HUES64 (cell line): ENCODE measurements around the gene KRTAP10-8.
"Not testable (repeated sequence)": the region's sequence is repeated elsewhere in the genome, so short reads cannot be mapped to it uniquely, and the experiment has no call there.

ENCODE experiments used
- H3K27ac ChIP-seq: 2 replicates; pipeline ENCODE4 v1.7.0; 2013; ENCODE audit warnings: low read depth, low read length, inconsistent platforms
- H3K27me3 ChIP-seq: 2 replicates; pipeline ENCODE4 v1.6.1; 2013; ENCODE audit warnings: mild to moderate bottlenecking, low read length; ENCODE audit not compliant: insufficient read depth
- H3K36me3 ChIP-seq: 2 replicates; pipeline ENCODE4 v1.6.1; 2013; ENCODE audit warnings: mild to moderate bottlenecking, low read length; ENCODE audit not compliant: insufficient read depth
- H3K4me1 ChIP-seq: 2 replicates; pipeline ENCODE4 v1.6.1; 2013; ENCODE audit warnings: mild to moderate bottlenecking, low read length, moderate library complexity; ENCODE audit not compliant: insufficient read depth
- H3K4me3 ChIP-seq: 2 replicates; pipeline ENCODE4 v1.5.1; 2013; ENCODE audit warnings: mild to moderate bottlenecking, low read length, moderate library complexity
- H3K9ac ChIP-seq: 2 replicates; pipeline ENCODE4 v1.6.1; 2013; ENCODE audit warnings: mild to moderate bottlenecking, low read depth, low read length
- H3K9me3 ChIP-seq: 2 replicates; pipeline ENCODE4 v1.6.1; 2013; ENCODE audit warnings: low read depth, low read length; ENCODE audit not compliant: insufficient read depth
- WGBS: fragments of 150-250, 120-280 bp; methylation state at CpG from one replicate; pipeline ENCODE4 v1.1.7; 2013; ENCODE audit warnings: missing lambda C conversion rate; 5-methylcytosine and 5-hydroxymethylcytosine counted together

KRTAP10-8 gene

DNA sequence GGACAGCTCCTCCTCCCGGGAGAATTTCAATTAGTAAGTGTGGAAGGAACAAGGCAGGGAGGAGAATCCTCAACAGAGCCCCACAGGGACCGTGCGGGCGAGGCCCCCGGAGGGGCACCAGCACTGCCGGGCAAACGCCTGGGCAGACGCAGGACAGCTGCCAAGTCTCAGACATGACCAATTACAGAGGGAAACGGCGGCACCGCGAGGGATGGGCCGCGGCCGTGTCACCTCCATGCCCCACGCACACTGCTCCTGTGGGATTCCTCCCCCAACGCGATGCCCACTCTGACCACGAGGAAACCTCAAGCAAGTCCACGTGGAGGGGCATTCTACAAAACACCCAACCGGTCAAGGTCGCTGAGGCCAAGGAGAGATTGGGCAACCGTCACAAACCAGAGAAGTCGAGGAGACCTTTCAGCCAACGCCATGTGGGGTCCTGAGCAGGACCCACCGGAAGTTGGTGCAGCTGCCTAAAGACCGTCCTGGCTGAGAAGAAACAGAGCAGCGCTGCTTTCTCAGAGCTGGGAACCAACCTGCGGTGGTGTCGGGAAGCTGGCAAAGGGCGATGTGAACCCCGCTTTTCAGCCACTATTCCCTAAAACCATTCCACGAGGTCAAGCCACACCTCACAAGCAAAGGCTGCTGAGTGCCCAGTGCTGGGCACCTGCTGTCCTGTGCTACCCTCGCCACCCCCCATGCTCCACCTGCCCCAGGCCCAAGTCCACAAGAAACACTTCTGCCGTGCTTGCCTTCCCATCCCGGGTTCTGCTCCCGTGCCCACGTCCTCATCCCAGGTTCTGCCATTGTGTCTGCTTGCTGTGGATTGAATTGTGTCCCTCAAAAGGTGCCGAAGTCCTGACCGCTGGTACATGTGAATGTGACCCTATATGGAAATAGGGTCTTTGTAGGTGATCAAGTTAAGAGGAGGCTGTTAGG is 39.8 kb upstream of the KRTAP10-8 start:
- no peak overlapping the region for H3K27ac ChIP-seq
- H3K9ac ChIP-seq, result no peak overlapping the region
- no peaks in the 10 kb centered on the region for H3K36me3 ChIP-seq
- H3K4me3 ChIP-seq, result no peak overlapping the region
- 93% methylated on average over 40 of the region's 40 CpGs for WGBS
- peaks cover 4% of the 10 kb centered on the region; the same call in 1 of the 2 replicates for H3K9me3 ChIP-seq
- no peaks in the 10 kb centered on the region for H3K4me1 ChIP-seq
- H3K27me3 ChIP-seq, result no peaks in the 10 kb centered on the region

DNA sequence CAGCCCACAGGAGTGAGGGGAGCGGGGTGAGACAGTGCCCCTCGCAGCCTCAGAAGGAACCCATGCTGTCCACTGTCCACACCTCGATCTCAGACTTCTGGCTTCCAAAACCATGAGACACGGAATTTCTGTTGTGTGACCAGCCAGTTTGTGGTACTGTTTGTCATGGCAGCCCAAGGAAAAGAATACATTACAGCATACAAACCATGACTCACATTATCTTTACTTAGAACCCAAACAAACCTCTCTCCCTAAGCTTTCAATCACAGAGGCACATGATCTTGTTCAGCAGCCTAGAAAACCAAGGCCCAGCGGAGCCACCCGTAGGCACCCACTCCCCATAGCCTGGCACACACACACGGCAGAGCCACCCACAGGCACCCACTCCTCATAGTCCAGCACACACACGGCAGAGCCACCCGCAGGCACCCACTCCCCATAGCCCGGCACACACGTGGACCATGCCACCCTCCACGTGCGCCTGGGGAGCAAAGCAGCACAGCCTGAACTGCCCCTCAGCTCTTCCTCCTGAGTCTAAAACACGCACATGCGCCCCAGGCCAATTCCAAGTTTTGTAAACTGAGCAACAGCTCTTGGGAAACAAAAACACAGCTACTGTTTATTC is 38.8 kb upstream of the KRTAP10-8 start:
- Histone ChIP-seq H3K4me1 (no peaks in the 10 kb centered on the region), H3K27ac (no peak overlapping the region), H3K36me3 (no peaks in the 10 kb centered on the region), H3K9me3 (peaks cover 9% of the 10 kb centered on the region; the same call in 1 of the 2 replicates), H3K4me3 (no peak overlapping the region), H3K27me3 (no peaks in the 10 kb centered on the region), H3K9ac (no peak overlapping the region)
- 91% methylated on average over 15 of the region's 15 CpGs for WGBS

DNA sequence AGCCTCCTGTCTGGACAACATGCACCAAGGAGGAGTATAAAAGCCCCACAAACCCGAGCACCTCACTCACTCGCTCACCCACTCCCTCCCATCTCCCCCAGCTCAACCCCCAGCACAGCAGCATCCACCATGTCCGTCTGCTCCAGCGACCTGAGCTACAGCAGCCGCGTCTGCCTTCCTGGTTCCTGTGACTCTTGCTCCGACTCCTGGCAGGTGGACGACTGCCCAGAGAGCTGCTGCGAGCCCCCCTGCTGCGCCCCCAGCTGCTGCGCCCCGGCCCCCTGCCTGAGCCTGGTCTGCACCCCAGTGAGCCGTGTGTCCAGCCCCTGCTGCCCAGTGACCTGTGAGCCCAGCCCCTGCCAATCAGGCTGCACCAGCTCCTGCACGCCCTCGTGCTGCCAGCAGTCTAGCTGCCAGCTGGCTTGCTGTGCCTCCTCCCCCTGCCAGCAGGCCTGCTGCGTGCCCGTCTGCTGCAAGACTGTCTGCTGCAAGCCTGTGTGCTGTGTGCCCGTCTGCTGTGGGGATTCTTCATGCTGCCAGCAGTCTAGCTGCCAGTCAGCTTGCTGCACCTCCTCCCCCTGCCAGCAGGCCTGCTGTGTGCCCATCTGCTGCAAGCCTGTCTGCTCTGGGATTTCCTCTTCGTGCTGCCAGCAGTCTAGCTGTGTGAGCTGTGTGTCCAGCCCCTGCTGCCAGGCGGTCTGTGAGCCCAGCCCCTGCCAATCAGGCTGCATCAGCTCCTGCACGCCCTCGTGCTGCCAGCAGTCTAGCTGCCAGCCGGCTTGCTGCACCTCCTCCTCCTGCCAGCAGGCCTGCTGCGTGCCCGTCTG is 38.0 kb upstream of the KRTAP10-8 start, which contains the start of gene KRTAP10-4:
Gene KRTAP10-4 (plus strand): TSS at position 100 of the 827 bp plus-strand sequence. CDS start 30 bp downstream, at position 130.
- 86% methylated on average over 22 of the region's 25 CpGs for WGBS
- not testable (repeated sequence) for H3K4me1 ChIP-seq

DNA sequence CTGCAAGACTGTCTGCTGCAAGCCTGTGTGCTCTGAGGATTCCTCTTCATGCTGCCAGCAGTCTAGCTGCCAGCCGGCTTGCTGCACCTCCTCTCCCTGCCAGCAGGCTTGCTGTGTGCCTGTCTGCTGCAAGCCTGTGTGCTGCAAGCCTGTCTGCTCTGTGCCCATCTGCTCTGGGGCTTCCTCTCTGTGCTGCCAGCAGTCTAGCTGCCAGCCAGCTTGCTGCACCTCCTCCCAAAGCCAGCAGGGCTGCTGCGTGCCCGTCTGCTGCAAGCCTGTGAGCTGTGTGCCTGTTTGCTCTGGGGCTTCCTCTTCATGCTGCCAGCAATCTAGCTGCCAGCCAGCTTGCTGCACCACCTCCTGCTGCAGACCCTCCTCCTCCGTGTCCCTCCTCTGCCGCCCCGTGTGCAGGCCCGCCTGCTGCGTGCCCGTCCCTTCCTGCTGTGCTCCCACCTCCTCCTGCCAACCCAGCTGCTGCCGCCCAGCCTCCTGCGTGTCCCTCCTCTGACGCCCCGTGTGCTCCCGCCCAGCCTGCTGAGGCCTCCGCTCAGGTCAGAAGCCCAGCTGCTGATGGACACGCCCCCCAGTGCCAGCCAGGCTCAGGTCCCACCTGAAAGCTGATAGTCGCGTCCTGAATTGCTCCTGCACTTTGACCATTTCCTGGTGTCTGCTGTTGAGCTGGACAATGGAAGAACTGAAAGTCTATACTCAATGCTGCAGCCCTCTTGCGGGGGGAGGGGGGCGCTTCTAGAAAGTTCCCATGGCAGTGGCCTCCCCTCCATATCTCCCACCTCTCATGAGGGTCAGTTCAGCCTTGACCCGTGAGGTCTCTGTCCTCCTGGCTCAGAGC is 37.2 kb upstream of the KRTAP10-8 start:
- Histone ChIP-seq H3K9me3 (peaks cover 9% of the 10 kb centered on the region; the same call in 1 of the 2 replicates), H3K27ac (no peak overlapping the region), H3K9ac (no peak overlapping the region), H3K4me3 (no peak overlapping the region), H3K4me1 (no peaks in the 10 kb centered on the region), H3K27me3 (no peaks in the 10 kb centered on the region), H3K36me3 (no peaks in the 10 kb centered on the region)
- 64% methylated on average over 21 of the region's 21 CpGs for WGBS

More for the DNA sequence above, 38.0 kb upstream of the KRTAP10-8 start, which contains the start of gene KRTAP10-4:
- not testable (repeated sequence) for H3K36me3 ChIP-seq, H3K27ac ChIP-seq, H3K27me3 ChIP-seq, H3K9ac ChIP-seq, H3K4me3 ChIP-seq, H3K9me3 ChIP-seq

DNA sequence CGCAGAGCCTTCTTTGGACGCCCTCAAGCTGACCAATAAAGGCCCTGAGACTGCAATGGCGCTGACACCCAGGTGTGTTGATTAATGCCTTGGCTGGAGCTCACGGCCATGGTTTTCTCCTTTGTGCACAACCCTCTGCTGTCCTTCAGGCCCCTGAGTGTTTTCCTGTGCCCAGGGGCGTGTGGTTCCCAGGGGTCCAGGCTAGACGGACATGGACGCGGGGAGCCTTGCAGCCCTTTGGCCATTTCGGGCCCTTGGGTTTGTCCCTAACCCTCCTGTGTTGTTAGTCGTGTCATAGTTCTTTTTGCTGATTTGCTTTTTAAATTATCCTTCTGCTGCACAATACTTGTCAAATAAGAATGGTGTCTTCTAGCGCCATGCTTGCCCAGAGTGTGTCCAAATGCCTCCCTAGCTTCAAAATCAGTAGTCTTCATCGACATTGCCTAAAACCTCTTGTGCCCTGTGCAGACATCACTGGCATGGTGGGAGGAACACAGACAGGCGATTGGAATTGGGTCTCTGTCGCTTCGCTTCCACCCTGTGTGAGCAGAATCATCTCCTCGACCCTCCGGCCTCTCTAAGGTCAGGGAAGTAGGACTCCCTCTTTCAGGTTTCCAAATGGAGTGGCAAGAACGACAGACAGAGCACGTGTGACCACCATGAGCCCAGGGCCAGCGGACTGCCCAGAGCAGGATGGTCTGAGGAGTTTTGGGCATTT is 36.4 kb upstream of the KRTAP10-8 start:
- 93% methylated on average over 20 of the region's 20 CpGs for WGBS
- Histone ChIP-seq H3K4me1 (no peaks in the 10 kb centered on the region), H3K27ac (no peak overlapping the region), H3K9ac (no peak overlapping the region), H3K4me3 (no peak overlapping the region), H3K27me3 (no peaks in the 10 kb centered on the region), H3K36me3 (no peaks in the 10 kb centered on the region), H3K9me3 (peaks cover 9% of the 10 kb centered on the region; the same call in 1 of the 2 replicates)

DNA sequence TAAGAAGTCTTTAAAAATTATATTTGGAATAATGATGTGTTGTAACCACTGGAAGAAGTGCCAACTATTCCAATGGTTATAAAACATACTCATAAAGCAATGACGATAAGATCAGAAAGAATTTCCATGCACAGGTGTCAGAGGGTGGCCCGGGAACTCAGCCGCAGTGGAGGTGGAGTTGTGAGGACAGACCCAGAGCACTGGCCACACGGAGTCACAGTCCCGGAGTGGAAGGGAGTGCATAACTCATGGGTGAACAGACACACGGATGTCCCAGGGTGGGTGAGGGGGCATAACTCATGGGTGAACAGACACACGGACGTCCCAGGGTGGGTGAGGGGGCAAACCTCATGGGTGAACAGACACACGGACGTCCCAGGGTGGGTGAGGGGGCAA is 35.9 kb upstream of the KRTAP10-8 start:
- no peak overlapping the region for H3K9ac ChIP-seq
- H3K4me1 ChIP-seq, result no peaks in the 10 kb centered on the region
- no peaks in the 10 kb centered on the region for H3K36me3 ChIP-seq
- peaks cover 6% of the 10 kb centered on the region; the same call in 1 of the 2 replicates for H3K9me3 ChIP-seq
- no peaks in the 10 kb centered on the region for H3K27me3 ChIP-seq
- no peak overlapping the region for H3K4me3 ChIP-seq
- no peak overlapping the region for H3K27ac ChIP-seq
- WGBS, result 98% methylated on average over 8 of the region's 10 CpGs

DNA sequence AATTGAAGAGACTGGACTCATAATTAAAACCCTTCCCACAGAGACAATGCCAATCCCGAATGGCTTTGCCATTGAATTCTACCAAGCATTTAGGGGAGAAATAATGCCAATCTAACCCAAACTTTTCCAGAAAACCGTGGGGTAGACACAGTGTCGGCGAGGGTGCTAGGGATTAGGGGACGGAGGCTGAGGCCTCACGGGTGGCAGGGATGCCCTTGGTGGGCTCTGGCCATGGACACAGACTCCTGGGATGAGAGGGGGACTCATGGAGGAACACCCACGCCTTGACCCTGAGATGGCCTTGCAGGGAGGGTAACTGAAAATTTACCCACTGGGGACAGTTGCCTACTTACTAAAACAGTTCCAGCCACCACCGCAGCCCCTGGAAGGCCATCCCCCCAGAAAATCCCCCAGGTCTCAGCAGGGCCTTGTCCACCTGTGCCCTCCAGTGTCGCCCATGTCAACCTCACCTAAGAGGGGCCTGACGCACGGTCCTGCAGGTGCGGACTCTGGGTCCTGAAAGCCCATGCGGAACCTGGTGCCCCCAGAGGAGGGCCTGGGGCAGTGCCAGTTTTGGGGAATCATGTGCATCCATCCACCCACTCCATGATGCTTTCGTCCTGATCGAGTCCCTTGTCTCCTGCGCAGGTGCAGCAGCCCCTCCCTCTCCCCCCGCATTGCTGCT is 33.4 kb upstream of the KRTAP10-8 start:
- peaks cover 11% of the 10 kb centered on the region; the same call in 1 of the 2 replicates for H3K9me3 ChIP-seq
- H3K36me3 ChIP-seq, result no peaks in the 10 kb centered on the region
- no peaks in the 10 kb centered on the region for H3K27me3 ChIP-seq
- H3K9ac ChIP-seq, result no peak overlapping the region
- peaks cover 4% of the 10 kb centered on the region; the same call in 1 of the 2 replicates for H3K4me1 ChIP-seq
- H3K4me3 ChIP-seq, result no peak overlapping the region
- H3K27ac ChIP-seq, result no peak overlapping the region
- WGBS, result 96% methylated on average over 17 of the region's 17 CpGs

DNA sequence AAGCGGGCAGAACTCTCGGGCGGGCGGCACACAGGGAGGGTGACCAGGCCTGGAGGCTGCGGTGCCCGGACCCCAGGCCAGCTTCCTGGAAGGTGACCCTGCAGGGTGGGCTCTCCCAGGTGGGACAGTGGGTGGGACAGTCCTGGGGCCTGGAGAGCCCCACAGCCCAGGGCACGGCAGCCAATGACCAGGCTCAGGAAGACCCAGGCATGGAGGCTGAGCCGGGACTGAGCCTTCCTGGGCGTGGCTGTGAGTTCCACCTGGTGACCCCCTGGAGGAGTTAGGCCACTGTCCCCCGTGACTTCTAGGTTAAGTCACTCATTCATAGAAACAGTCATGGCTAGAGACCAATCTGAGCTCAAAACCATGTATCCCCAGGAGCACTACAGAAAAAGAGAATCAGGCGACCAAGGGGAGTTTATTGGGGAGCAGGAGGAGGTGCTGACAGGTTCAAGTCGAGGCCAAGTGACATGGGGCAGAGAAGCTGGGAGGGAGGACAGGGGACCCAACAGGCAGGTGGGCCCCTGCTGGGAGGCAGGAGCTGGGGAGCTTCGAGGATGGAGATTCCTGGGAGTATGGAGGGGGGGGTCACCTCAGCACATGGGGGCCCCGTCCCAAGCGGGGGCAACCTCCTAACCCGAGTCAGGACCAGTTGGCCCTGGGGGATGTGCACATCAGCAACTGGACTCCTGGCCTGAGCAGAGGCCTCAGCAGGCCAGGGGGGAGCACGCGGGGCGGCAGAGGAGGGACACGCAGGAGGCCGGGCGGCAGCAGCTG is 32.6 kb upstream of the KRTAP10-8 start:
- Histone ChIP-seq H3K27ac (no peak overlapping the region), H3K27me3 (no peaks in the 10 kb centered on the region), H3K4me1 (peaks cover 5% of the 10 kb centered on the region; the same call in 1 of the 2 replicates), H3K9ac (no peak overlapping the region), H3K4me3 (no peak overlapping the region), H3K9me3 (peaks cover 11% of the 10 kb centered on the region; the same call in 1 of the 2 replicates), H3K36me3 (no peaks in the 10 kb centered on the region)
- 86% methylated on average over 22 of the region's 22 CpGs for WGBS

DNA sequence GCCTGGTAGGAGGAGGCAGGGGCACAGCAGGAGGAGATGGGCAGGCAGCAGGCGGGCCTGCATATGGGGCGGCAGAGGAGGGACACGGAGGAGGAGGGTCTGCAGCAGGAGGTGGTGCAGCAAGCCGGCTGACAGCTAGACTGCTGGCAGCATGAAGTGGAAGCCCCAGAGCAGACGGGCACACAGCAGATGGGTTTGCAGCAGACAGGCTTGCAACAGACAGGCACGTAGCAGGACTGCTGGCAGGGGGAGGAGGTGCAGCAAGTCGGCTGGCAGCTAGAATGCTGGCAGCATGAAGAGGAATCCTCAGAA is 32.1 kb upstream of the KRTAP10-8 start:
- Histone ChIP-seq H3K36me3 (no peaks in the 10 kb centered on the region), H3K27ac (no peak overlapping the region), H3K9ac (no peak overlapping the region), H3K9me3 (peaks cover 11% of the 10 kb centered on the region; the same call in 1 of the 2 replicates), H3K4me3 (no peak overlapping the region), H3K4me1 (peaks cover 5% of the 10 kb centered on the region; the same call in 1 of the 2 replicates), H3K27me3 (no peaks in the 10 kb centered on the region)
- 85% methylated on average over 7 of the region's 7 CpGs for WGBS
